Activated naive CD4-positive, alpha-beta T cell (primary cell): Measurements from ENCODE around the gene FBN1.

ENCODE experiments used
- DNase-seq, 4 experiments: peaks; one replicate each; lab custom pipeline; 2025; lab: John Stamatoyannopoulos, UW

The FBN1 gene

DNA sequence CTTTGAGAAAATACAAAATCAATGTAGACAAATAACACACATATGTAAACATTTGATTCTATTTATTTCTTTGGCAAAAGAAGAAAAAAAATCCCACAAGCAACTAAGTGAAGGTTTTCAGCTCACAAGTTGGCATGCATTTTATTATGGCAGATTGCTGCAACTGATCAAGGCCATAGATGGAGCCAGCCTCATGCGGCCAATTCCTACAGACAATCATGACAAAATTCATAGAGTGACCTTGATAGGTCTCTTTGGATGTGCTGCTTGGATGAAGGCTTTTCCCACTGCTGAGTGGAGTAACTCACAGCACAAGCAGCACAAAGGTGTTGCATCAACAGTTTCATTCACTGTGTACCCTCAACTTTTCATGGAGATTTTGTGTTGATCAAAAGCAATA, 22.1 kb downstream of the FBN1 start:
- DNase-seq: no peak

- no peak for DNase-seq
Observed at GRCh38 chr15:48622237-48622636, 23.3 kb downstream of the FBN1 start.

GRCh38 chr15:48619446-48619845, 26.1 kb downstream of the FBN1 start:
- DNase-seq: no peak

DNA sequence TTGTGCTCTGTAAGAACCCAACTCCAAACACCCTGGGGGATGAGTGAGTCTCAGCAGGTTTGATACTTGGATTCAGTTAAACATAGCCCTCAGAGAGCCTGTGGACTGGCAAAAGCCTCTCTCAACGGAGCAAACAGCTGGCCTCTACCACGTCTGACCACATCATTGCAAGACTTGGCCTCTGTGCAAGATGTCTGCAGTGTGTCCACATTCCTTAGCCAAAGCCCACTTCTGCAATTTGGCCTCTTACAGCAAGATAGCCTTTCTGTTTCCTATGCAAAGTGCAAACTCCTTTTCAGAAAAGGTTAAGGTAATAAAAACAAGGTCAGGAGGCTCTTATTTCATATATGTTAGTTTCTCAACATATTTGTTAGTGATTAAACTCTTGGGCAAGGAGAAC, 27.9 kb downstream of the FBN1 start:
- no peak for DNase-seq

DNA sequence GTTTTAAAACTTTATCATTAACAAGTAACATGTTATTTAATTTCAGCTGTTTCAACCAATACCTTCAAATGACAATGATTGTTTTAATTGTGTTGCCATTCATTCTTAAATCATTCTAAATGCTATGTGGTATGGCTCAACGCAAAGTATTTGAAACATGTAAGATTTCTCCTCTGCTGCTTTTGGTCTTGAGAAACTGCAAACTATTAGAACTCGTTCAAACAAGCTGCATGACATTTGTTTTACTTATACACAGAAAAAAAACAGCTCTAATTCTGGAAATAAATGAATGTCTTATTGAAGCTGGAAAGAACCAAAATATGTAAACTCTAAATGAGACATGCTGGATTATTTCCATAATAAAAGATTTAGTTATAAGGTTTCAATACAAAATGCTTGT, 29.3 kb downstream of the FBN1 start:
- no peak for DNase-seq

GRCh38 chr15:48614051-48614450, 31.5 kb downstream of the FBN1 start:
- no peak for DNase-seq

DNA sequence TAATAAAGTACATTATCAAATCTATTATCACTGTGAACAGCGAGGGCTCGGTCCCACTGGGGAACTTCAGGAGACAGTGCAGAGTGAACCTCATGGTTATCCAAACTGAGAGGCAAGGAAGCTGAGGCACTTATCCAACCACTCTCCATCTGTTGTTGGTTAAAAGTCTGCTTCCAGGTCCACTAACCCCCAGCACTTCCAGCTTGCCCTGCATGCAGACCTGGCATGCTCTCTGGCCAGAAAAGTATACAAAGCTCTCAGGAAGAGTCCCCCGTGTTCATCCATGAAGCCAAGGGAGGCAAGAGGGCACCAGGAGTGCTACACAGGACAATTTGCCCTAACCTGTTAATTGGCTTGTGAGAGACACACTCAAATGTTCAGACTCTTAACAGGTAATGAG, 36.0 kb downstream of the FBN1 start:
- DNase-seq: no peak

GRCh38 chr15:48607846-48608245, 37.7 kb downstream of the FBN1 start:
- DNase-seq: no peak

DNA sequence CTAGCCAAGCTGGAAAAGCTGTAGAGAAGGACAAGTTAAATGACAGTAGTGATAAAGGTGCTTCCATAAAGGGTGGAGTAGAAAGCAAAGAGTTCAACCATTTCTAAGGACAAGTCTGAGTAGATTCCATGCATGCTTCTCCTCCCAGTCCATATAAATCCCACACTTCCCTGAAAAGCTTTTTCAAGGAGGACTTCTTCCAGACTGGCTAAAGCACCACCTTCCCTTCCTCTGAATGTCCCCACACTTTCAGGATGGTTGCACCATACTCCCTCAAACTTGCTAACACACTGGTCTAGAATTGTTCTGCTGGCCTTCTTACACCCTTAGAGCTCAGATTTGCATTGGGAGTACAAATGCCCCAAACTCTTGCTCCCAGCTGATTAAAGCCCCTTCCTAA, 40.9 kb downstream of the FBN1 start:
- no peak for DNase-seq

DNA sequence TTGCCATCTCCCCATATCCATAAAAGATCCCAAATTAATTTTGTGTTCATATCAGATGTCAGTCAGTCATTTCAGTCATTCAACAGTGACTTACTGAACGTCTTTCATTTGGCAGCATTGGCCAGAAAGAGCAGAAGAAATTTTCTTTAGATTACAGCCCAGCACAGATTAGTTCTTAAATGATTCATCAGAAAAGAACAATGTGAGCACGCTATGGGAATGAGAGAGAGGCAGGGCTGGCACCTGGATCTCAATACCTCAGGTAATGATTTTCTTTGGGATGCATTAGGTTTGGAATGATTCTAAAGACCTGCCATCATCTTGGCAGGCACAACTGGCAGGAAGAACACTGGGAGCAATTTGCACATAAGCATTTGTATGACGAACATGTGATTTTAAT, 41.6 kb downstream of the FBN1 start:
- DNase-seq: no peak

DNA sequence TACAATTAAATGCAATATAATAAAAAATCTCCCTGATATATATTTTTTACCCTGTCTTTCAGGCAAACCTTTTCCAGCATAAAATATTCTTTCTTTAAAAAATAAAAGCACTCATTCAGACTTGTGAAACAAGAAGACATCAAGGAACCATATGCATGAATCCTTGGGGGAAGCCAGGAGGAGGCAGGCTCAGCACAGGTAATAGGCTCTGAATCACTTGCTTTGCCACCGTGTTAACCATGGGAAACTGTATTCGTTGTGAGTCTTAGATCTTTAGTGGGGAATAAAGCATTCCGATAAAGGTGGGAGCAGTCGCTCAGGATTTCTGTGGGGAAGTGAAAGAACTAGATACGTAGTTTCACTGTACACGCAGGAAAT, 42.4 kb downstream of the FBN1 start:
- DNase-seq: no peak

- DNase-seq: no peak
Observed at GRCh38 chr15:48602358-48603122, 43.0 kb downstream of the FBN1 start.

- DNase-seq: no peak
Observed at GRCh38 chr15:48601095-48601494, 44.4 kb downstream of the FBN1 start.

- DNase-seq: no peak
Observed at GRCh38 chr15:48596841-48597240, 48.7 kb downstream of the FBN1 start.

DNA sequence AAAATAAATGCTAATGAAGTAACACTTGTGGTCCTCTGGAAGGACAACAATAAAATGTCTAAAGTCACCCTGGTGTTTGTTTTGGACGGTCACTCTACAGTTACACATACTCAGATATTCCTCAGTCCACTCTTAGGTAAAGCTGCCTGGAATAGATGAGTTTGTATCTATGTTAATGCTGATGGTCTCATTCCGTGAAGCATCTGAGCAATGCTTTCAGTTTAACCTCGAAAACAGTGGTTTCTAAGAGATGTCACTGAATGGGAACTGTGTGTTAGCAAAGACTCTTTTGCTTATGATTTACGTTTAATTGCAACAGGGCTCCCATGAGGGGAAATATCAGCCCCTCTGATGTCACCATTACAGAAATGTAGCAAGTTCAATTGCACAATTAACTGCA, 49.1 kb downstream of the FBN1 start:
- DNase-seq: no peak

- DNase-seq: no peak
Observed at GRCh38 chr15:48595981-48596380, 49.5 kb downstream of the FBN1 start.

GRCh38 chr15:48592933-48593332, 52.6 kb downstream of the FBN1 start:
- DNase-seq: no peak

- DNase-seq: no peak
Observed at GRCh38 chr15:48592221-48592731, 53.2 kb downstream of the FBN1 start.

- no peak for DNase-seq
Observed at GRCh38 chr15:48590723-48591122, 54.8 kb downstream of the FBN1 start.

DNA sequence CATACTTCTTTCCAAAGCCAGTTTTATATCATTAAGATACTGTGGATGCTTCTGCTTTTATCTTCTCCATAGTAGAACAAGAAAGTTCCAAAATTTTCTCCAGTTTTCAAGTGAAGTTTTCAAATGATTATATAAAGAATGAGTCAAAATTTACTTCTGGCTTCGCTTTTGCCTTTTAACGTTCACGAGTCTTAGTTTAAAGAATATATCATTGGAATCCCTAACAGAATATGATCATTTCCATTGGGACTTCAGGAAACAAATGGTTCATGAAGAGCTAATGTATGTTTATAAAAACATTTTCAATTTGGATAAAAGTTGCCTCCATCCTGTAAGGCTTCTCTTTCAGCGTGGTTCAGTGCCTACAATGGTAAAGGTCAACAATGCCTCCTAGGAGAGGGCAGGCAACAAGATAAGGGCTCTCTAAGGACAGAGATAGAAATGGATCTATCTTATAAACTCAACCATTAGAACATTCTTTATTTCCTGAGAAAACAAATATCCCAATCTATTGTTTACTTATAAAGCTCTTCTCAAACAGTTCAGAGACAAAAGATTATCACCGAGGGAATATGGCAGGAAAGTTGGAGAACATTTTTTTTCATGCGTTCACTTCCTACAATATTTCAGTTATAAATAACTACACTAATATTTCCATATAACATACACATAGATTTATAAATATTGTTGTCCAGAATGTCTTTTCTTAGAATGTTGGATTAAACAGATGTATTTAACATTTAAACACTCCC, 60.5 kb downstream of the FBN1 start:
- no peak for DNase-seq

- DNase-seq: no peak
Observed at GRCh38 chr15:48584090-48584811, 61.3 kb downstream of the FBN1 start.

DNA sequence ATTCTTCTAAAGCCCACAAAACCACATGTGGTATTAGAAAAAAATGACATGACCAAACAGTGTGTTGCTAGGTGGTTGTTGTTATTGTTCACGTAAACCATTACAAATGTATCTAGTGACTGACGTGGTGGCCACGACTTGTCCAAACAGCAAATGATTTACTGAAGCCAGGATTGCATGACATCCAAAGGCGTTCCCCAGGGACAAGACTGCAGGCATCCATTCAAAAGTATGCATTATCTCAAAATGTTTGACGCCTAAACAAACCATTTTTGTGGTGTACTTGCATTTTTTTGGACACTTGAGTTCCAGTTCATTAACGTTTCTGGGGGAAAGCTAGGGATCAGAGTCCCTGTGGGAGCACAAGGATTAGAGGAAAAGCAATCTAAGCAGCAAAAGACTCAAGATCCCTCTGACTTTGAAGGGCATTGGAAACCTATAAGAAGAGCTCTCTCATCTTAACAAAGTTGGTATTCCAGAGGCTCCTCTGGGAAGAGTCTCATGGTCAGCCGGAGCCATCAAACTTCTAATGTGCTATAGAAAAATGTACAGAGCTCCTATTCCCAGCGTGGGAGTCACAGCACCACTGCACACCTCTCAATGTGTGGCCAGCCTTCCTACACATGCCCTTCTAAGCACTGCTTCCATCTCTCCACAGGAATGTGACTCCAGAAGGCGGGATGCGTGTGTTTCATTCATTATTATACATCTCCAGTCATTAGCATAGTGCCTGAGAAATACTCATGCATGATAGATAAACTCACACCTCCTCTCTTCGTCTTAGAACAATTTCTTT, 62.9 kb downstream of the FBN1 start:
- DNase-seq: no peak
